Panc1 (cell line): Measurements from ENCODE around the gene KCNJ13.

Experiments used
- POLR2AphosphoS5 ChIP-seq: IDR thresholded peaks from 2 replicates; pipeline ENCODE4 v1.6.1; 2012; ENCODE audit warnings: mild to moderate bottlenecking, low read depth, low read length, moderate library complexity
- SIN3A ChIP-seq: IDR thresholded peaks from 2 replicates; pipeline ENCODE4 v1.6.1; 2012; ENCODE audit warnings: low read depth, mild to moderate bottlenecking, low read length, moderate library complexity, borderline replicate concordance; ENCODE audit not compliant: insufficient read depth
- TCF7L2 ChIP-seq: IDR thresholded peaks from 2 replicates; pipeline ENCODE4 v1.6.1; 2011; ENCODE audit warnings: mild to moderate bottlenecking, low read depth, low read length, inconsistent platforms
- TF ChIP-seq, protein P1 (sequence below): fragments of 450-650 bp; IDR thresholded peaks from 2 replicates; pipeline ENCODE4 v1.5.1; 2017; ENCODE audit warnings: mild to moderate bottlenecking
- TF ChIP-seq, protein P2 (sequence below), 2 experiments: IDR thresholded peaks; 2 replicates each; pipeline ENCODE4 v1.6.1; 2011 to 2012; ENCODE audit warnings: low read depth in 2 of 2, control low read depth in 1 of 2, low read length in 1 of 2, mild to moderate bottlenecking in 1 of 2, moderate library complexity in 1 of 2; ENCODE audit not compliant: insufficient read depth in 1 of 2

DNA sequence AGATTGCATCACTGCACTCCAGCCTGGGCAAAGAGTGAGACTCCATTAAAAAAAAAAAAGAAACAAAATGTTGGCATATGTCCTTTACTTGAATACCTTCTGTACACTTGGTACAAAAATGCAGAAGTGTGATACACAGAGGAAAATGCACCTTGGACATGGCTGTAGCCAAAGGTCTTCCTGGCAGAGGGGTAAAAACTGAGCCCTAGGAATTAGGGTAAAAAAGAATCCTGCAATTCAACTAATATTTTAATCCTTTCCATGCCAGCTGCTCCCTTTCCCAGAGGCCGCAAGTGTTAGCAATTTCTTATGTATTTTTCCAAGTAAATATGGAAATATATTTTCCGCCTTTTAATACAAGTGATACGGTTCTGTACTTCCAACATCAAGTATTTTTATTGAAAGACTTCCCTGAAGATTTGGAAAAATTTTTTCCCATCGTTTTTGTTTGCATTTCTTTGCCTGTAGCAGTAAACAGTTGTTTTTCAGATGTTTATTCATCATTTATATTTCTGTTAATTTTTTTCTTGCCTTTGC is 26.2 kb downstream of the KCNJ13 start:
- TF ChIP-seq, protein P1, sequence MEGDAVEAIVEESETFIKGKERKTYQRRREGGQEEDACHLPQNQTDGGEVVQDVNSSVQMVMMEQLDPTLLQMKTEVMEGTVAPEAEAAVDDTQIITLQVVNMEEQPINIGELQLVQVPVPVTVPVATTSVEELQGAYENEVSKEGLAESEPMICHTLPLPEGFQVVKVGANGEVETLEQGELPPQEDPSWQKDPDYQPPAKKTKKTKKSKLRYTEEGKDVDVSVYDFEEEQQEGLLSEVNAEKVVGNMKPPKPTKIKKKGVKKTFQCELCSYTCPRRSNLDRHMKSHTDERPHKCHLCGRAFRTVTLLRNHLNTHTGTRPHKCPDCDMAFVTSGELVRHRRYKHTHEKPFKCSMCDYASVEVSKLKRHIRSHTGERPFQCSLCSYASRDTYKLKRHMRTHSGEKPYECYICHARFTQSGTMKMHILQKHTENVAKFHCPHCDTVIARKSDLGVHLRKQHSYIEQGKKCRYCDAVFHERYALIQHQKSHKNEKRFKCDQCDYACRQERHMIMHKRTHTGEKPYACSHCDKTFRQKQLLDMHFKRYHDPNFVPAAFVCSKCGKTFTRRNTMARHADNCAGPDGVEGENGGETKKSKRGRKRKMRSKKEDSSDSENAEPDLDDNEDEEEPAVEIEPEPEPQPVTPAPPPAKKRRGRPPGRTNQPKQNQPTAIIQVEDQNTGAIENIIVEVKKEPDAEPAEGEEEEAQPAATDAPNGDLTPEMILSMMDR = no peak
- TF ChIP-seq POLR2AphosphoS5 (no peak), SIN3A (no peak), TCF7L2 (no peak)
- TF ChIP-seq, protein P2, sequence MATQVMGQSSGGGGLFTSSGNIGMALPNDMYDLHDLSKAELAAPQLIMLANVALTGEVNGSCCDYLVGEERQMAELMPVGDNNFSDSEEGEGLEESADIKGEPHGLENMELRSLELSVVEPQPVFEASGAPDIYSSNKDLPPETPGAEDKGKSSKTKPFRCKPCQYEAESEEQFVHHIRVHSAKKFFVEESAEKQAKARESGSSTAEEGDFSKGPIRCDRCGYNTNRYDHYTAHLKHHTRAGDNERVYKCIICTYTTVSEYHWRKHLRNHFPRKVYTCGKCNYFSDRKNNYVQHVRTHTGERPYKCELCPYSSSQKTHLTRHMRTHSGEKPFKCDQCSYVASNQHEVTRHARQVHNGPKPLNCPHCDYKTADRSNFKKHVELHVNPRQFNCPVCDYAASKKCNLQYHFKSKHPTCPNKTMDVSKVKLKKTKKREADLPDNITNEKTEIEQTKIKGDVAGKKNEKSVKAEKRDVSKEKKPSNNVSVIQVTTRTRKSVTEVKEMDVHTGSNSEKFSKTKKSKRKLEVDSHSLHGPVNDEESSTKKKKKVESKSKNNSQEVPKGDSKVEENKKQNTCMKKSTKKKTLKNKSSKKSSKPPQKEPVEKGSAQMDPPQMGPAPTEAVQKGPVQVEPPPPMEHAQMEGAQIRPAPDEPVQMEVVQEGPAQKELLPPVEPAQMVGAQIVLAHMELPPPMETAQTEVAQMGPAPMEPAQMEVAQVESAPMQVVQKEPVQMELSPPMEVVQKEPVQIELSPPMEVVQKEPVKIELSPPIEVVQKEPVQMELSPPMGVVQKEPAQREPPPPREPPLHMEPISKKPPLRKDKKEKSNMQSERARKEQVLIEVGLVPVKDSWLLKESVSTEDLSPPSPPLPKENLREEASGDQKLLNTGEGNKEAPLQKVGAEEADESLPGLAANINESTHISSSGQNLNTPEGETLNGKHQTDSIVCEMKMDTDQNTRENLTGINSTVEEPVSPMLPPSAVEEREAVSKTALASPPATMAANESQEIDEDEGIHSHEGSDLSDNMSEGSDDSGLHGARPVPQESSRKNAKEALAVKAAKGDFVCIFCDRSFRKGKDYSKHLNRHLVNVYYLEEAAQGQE (IDR thresholded peaks at IDR 0.05; ENCODE audit: insufficient read depth in 1 of 2, low read depth in 2 of 2, low read length in 1 of 2) = no peak
